ENCODE data around the gene REM1. TPM values are rescaled to one million over a fixed set of nuclear protein-coding genes. Genes with fewer than 3 reads are reported as not detected.

Gene REM1
- total and polyA plus RNA-seq, 2 of the 4 experiments (the other 2 are of a cell fraction) = not detected

DNA sequence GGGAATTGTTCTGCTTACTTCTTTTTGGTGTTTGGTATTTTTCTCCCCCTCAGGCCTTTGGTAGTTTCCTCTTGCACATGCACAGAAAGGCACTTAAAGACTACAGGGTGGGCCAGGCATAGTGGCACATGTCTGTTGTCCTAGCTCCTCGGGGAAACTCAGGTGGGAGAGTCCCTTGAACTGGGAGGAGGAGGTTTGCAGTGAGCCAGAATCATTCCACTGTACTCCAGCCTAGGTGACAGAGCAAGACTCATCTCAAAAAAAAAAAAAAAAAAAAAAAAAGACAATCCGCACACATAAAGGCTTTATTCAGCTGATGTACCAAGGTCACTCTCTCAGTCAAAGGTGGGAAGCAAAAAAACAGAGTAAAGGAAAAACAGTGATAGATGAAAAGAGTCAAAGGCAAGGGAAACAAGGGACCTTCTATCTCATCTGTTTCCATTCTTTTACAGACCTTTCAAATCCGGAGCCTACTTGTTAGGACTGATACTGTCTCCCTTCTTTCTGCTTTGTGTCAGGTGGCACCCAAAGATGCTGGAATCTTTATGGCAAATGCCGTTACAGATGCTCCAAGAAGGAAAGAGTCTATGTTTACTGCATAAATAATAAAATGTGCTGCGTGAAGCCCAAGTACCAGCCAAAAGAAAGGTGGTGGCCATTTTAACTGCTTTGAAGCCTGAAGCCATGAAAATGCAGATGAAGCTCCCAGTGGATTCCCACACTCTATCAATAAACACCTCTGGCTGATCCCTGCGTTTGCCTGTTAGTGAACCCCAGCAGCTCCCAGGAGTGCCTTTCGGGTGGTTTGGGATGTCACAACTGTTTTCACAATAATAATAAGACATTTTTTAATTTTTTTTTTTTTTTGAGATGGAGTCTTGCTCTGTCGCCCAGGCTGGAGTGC, 25.3 kb upstream of the REM1 start:
- H2BK120ac ChIP-seq (ENCODE audit: low read depth, low read length) = no peak overlapping the region
- H3K79me1 ChIP-seq (ENCODE audit: low read depth in 1 of 2, low read length in 2 of 2) = no peaks in the 10 kb centered on the region
- H4K8ac ChIP-seq (ENCODE audit: low read depth in 2 of 2, low read length in 2 of 2) = no peak overlapping the region
- H3K9me3 ChIP-seq (ENCODE audit: control insufficient read depth, insufficient read depth, low read length) = no peaks in the 10 kb centered on the region
- H4K5ac ChIP-seq (ENCODE audit: low read depth, low read length) = no peak overlapping the region
- DNase-seq (no peak), ATAC-seq (ENCODE audit: low read depth) (no peak)
- no peak overlapping the region for H3K4me2 ChIP-seq (ENCODE audit: low read depth, low read length)
- no peaks in the 10 kb centered on the region for H3K4me1 ChIP-seq (ENCODE audit: control insufficient read depth, insufficient read depth, low read length)
- POLR2A ChIA-PET (ENCODE audit: unreplicated experiment) = interaction anchor here (0.7 kb wide), 1 partner anchor 11 kb away, joined by 16 read pairs; no protein-coding TSS in a partner anchor
- H2BK20ac ChIP-seq (ENCODE audit: low read depth, low read length) = no peak overlapping the region
- no peak overlapping the region for H3K27ac ChIP-seq (ENCODE audit: insufficient read depth, low read length)
- no peaks in the 10 kb centered on the region for H3K27me3 ChIP-seq (ENCODE audit: control insufficient read depth, insufficient read depth, low read length)
- no peak overlapping the region for H3K23ac ChIP-seq (ENCODE audit: low read depth, low read length)
- H2AK9ac ChIP-seq (replicated peaks; ENCODE audit: low read depth, low read length, poor library complexity) = no peak overlapping the region
- no CpG with 5 or more reads among the region's 8 CpGs for WGBS, 2 experiments (ENCODE audit: extremely low coverage in 2 of 2, insufficient read length in 1 of 2)
- H3K18ac ChIP-seq (ENCODE audit: low read depth, low read length) = no peak overlapping the region
- dilution Hi-C loops (cut with HindIII; ENCODE audit: low sequenced_read_pairs, unreplicated experiment) (no loop called here), intact Hi-C loops (cut with micrococcal nuclease) (no loop called here), in situ Hi-C loops (cut with MboI; ENCODE audit: low sequenced_read_pairs) (no loop called here)
- H3K56ac ChIP-seq (ENCODE audit: extremely low read depth, insufficient read depth, low read length) = no peak overlapping the region
- H4K20me1 ChIP-seq (ENCODE audit: insufficient read depth, low read length) = no peaks in the 10 kb centered on the region
- H3K14ac ChIP-seq (replicated peaks; ENCODE audit: low read depth, low read length) = no peak overlapping the region
- no TSS peak for BruUV-seq (replicated peaks)
- CTCF ChIA-PET = interaction anchor here (0.6 to 1.6 kb wide), 3 partner anchors 9 to 53 kb away, joined by 3 to 4 read pairs (median 4); no protein-coding TSS in a partner anchor
- H2BK15ac ChIP-seq (ENCODE audit: low read depth, low read length) = no peak overlapping the region
- H3K4me3 ChIP-seq (ENCODE audit: insufficient read depth, low read depth, low read length) = no peak overlapping the region
- no peak overlapping the region for H4K91ac ChIP-seq (ENCODE audit: insufficient read depth, low read depth, low read length)
- no peak overlapping the region for H3K4ac ChIP-seq (ENCODE audit: low read depth, low read length)
- no peaks in the 10 kb centered on the region for H3K9me1 ChIP-seq (ENCODE audit: insufficient read depth, low read length)
- no peak overlapping the region for H2AK5ac ChIP-seq (ENCODE audit: low read depth, low read length)
- TF ChIP-seq NFE2L2 (IDR thresholded peaks at IDR 0.05; ENCODE audit: low read depth, low read length) = no peak
- TF ChIP-seq FOS (IDR thresholded peaks at IDR 0.05; ENCODE audit: low read depth, low read length) = no peak
- no peak for TF ChIP-seq SMC3 (IDR thresholded peaks at IDR 0.05; ENCODE audit: low read depth, low read length)
- TF ChIP-seq MAZ (IDR thresholded peaks at IDR 0.05; ENCODE audit: borderline replicate concordance, low read depth, low read length) = no peak
- no peak for TF ChIP-seq CHD1 (IDR thresholded peaks at IDR 0.05; ENCODE audit: low read depth, low read length)
- TF ChIP-seq MXI1 (IDR thresholded peaks at IDR 0.05; ENCODE audit: borderline replicate concordance, low read depth, low read length) = no peak
- no peak for TF ChIP-seq RAD21 (IDR thresholded peaks at IDR 0.05; ENCODE audit: low read length)
- TF ChIP-seq, protein P1, sequence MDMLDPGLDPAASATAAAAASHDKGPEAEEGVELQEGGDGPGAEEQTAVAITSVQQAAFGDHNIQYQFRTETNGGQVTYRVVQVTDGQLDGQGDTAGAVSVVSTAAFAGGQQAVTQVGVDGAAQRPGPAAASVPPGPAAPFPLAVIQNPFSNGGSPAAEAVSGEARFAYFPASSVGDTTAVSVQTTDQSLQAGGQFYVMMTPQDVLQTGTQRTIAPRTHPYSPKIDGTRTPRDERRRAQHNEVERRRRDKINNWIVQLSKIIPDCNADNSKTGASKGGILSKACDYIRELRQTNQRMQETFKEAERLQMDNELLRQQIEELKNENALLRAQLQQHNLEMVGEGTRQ (IDR thresholded peaks at IDR 0.05; ENCODE audit: low read depth, low read length) = no peak
- H3K36me3 ChIP-seq (ENCODE audit: control insufficient read depth, insufficient read depth, low read length) = no peaks in the 10 kb centered on the region
- no peak overlapping the region for H3K9ac ChIP-seq (ENCODE audit: low read depth, low read length)
- no peak overlapping the region for H2BK5ac ChIP-seq (ENCODE audit: low read depth, low read length, poor library complexity, severe bottlenecking)
- no peak overlapping the region for H2AFZ ChIP-seq (replicated peaks; ENCODE audit: low read length, poor library complexity)

All from IMR-90 (cell line).